ENCODE results near the gene DCTN1. TPM values are rescaled to one million over a fixed set of nuclear protein-coding genes. Genes with fewer than 3 reads are reported as not detected.

DCTN1 gene
- total RNA-seq, 1 experiment from 2014 or later: 67.8 TPM

DNA sequence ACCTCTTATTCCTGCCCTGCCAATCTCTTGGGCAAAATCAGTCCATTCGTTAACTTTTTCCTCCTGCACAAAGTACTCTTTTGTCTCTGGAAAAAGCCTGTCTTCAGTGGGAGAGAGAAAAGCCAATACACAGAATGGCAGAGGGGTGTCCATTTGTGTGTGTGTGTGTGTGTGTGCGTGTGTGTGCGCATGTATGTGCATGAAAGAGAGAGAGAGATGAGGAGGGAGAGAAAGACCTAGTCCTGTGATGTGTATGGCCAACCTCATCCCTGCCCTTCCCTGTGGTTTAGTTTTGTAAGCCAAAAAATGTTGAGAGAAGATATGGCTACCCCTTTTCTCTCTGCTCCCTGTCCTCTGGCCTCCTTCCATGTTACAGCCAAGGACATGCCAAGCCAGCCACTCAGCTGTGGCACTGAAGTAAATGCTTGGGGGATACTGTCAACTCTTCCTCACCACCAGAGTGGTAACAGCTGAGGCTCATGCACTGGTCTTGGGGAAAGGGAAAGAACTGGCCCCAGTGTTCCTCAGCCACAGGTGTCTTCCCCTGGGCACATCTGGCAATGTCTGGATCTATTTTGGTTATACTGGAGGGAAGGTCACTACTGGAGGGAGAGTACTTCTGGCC lies 47.4 kb downstream of the DCTN1 start:
- Histone ChIP-seq H3K4me2 (ENCODE audit: low read length) (no peak overlapping the region), H3K79me2 (ENCODE audit: low read length) (no peaks in the 10 kb centered on the region), H3K36me3 (ENCODE audit: low read depth, low read length) (no peaks in the 10 kb centered on the region), H2AFZ (ENCODE audit: low read length) (no peak overlapping the region), H4K20me1 (ENCODE audit: low read length) (no peaks in the 10 kb centered on the region), H3K9ac (ENCODE audit: low read length) (no peak overlapping the region), H3K27ac (ENCODE audit: low read length) (no peak overlapping the region), H3K9me3 (ENCODE audit: low read length) (no peaks in the 10 kb centered on the region), H3F3A (ENCODE audit: low read length, unreplicated experiment) (no peaks in the 10 kb centered on the region), H3K4me3 (ENCODE audit: low read length) (no peak overlapping the region), H3K27me3 (ENCODE audit: low read length) (no peaks in the 10 kb centered on the region), H3K9me2 (replicated peaks; ENCODE audit: low read length) (no peaks in the 10 kb centered on the region), H3K4me1 (ENCODE audit: insufficient read depth, low read length) (no peaks in the 10 kb centered on the region)
- intact Hi-C loops (cut with micrococcal nuclease): no loop called here
- ChIA-PET CTCF (interaction anchor here (0.5 kb wide), 1 partner anchor 102 kb away, joined by 3 read pairs; no protein-coding TSS in a partner anchor), POLR2A (ENCODE audit: unreplicated experiment) (no interaction called here)
- BruUV-seq (replicated peaks): no TSS peak
- ATAC-seq: no peak
- DNase-seq: no peak
- TF ChIP-seq EZH2phosphoT487 (IDR thresholded peaks at IDR 0.05; ENCODE audit: borderline replicate concordance, low read length) (no peak), EZH2 (IDR thresholded peaks at IDR 0.05; ENCODE audit: low read length, unreplicated experiment) (no peak)
- TF ChIP-seq, protein P1, sequence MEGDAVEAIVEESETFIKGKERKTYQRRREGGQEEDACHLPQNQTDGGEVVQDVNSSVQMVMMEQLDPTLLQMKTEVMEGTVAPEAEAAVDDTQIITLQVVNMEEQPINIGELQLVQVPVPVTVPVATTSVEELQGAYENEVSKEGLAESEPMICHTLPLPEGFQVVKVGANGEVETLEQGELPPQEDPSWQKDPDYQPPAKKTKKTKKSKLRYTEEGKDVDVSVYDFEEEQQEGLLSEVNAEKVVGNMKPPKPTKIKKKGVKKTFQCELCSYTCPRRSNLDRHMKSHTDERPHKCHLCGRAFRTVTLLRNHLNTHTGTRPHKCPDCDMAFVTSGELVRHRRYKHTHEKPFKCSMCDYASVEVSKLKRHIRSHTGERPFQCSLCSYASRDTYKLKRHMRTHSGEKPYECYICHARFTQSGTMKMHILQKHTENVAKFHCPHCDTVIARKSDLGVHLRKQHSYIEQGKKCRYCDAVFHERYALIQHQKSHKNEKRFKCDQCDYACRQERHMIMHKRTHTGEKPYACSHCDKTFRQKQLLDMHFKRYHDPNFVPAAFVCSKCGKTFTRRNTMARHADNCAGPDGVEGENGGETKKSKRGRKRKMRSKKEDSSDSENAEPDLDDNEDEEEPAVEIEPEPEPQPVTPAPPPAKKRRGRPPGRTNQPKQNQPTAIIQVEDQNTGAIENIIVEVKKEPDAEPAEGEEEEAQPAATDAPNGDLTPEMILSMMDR (conservative IDR thresholded peaks at IDR 0.05; ENCODE audit: low read depth, low read length): no peak

DNA sequence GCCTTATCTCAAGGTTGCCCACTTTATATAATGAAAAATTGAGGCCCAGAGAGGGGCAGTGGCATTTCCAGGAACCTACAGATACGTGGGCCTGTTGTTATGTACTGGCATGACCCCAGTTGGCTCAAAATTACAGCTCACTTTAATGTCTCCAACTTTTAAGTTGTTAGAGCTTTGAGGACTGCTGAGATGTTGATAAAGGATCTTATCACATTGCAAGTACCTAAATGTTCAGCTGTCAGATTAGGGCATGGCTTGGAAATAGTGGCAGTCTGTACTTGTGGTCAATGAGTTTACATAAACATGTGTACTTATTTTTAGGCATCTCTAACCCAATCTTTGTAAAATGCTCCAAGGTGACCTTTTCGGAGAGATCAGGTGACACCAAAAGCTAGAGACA lies 51.5 kb downstream of the DCTN1 start:
- Histone ChIP-seq H3K27ac (ENCODE audit: low read length) (no peak overlapping the region), H3K9me3 (ENCODE audit: low read length) (no peaks in the 10 kb centered on the region), H3K4me1 (ENCODE audit: insufficient read depth, low read length) (no peaks in the 10 kb centered on the region), H3K79me2 (ENCODE audit: low read length) (no peaks in the 10 kb centered on the region), H4K20me1 (ENCODE audit: low read length) (no peaks in the 10 kb centered on the region), H3F3A (ENCODE audit: low read length, unreplicated experiment) (no peaks in the 10 kb centered on the region), H3K4me2 (ENCODE audit: low read length) (no peak overlapping the region), H3K9ac (ENCODE audit: low read length) (no peak overlapping the region), H3K27me3 (ENCODE audit: low read length) (no peaks in the 10 kb centered on the region), H3K36me3 (ENCODE audit: low read depth, low read length) (no peaks in the 10 kb centered on the region), H3K9me2 (replicated peaks; ENCODE audit: low read length) (no peaks in the 10 kb centered on the region), H3K4me3 (ENCODE audit: low read length) (no peak overlapping the region), H2AFZ (ENCODE audit: low read length) (no peak overlapping the region)
- DNase-seq (no peak), ATAC-seq (no peak)
- ChIA-PET POLR2A (ENCODE audit: unreplicated experiment) (no interaction called here), CTCF (no interaction called here)
- TF ChIP-seq, protein P1 (conservative IDR thresholded peaks at IDR 0.05; ENCODE audit: low read depth, low read length): no peak
- TF ChIP-seq EZH2phosphoT487 (IDR thresholded peaks at IDR 0.05; ENCODE audit: borderline replicate concordance, low read length) (no peak), EZH2 (IDR thresholded peaks at IDR 0.05; ENCODE audit: low read length, unreplicated experiment) (no peak)
- intact Hi-C loops (cut with micrococcal nuclease): no loop called here
- no TSS peak for BruUV-seq (replicated peaks)

DNA sequence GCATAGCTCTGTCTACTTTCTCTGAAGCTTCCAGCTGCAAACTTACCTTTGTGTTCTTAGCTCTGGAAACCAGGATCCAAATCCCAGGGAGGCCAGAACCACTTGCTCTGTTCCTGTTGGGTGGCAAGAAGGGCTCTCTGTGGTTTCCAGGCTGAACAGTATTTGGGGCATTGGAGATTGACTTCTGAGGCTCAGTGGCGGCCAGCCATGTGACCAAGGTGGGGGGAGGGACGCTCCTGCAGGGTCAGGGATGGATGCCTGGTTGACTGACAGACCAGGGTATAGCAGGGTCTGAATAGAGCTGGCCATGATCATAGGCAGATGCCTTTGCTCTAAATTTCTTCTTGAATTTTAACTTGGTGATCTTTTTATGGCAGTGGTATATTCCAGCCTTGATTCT lies 52.0 kb downstream of the DCTN1 start:
- intact Hi-C loops (cut with micrococcal nuclease): no loop called here
- no TSS peak for BruUV-seq (replicated peaks)
- H3K27me3 ChIP-seq (ENCODE audit: low read length): no peaks in the 10 kb centered on the region
- no peak overlapping the region for H3K9ac ChIP-seq (ENCODE audit: low read length)
- no peaks in the 10 kb centered on the region for H3F3A ChIP-seq (ENCODE audit: low read length, unreplicated experiment)
- no peaks in the 10 kb centered on the region for H3K9me3 ChIP-seq (ENCODE audit: low read length)
- CTCF ChIA-PET: no interaction called here
- H4K20me1 ChIP-seq (ENCODE audit: low read length): no peaks in the 10 kb centered on the region
- ATAC-seq: no peak
- TF ChIP-seq EZH2 (IDR thresholded peaks at IDR 0.05; ENCODE audit: low read length, unreplicated experiment): no peak
- TF ChIP-seq, protein P1 (conservative IDR thresholded peaks at IDR 0.05; ENCODE audit: low read depth, low read length): no peak
- TF ChIP-seq EZH2phosphoT487 (IDR thresholded peaks at IDR 0.05; ENCODE audit: borderline replicate concordance, low read length): no peak
- no peak overlapping the region for H3K4me2 ChIP-seq (ENCODE audit: low read length)
- H3K79me2 ChIP-seq (ENCODE audit: low read length): no peaks in the 10 kb centered on the region
- H3K27ac ChIP-seq (ENCODE audit: low read length): no peak overlapping the region
- no peak overlapping the region for H2AFZ ChIP-seq (ENCODE audit: low read length)
- H3K9me2 ChIP-seq (replicated peaks; ENCODE audit: low read length): no peaks in the 10 kb centered on the region
- no peak for DNase-seq
- H3K4me3 ChIP-seq (ENCODE audit: low read length): no peak overlapping the region
- no peaks in the 10 kb centered on the region for H3K4me1 ChIP-seq (ENCODE audit: insufficient read depth, low read length)
- POLR2A ChIA-PET (ENCODE audit: unreplicated experiment): no interaction called here
- H3K36me3 ChIP-seq (ENCODE audit: low read depth, low read length): no peaks in the 10 kb centered on the region

Data from PC-3 (cell line).